ENCODE measurements around the gene TTC21A. TPM values are rescaled to one million over a fixed set of nuclear protein-coding genes. Genes with fewer than 3 reads are reported as not detected.

The TTC21A gene
- total RNA-seq, 4 donors from 2014 or later = 1.7 to 8.6 (median 3.9) TPM

DNA sequence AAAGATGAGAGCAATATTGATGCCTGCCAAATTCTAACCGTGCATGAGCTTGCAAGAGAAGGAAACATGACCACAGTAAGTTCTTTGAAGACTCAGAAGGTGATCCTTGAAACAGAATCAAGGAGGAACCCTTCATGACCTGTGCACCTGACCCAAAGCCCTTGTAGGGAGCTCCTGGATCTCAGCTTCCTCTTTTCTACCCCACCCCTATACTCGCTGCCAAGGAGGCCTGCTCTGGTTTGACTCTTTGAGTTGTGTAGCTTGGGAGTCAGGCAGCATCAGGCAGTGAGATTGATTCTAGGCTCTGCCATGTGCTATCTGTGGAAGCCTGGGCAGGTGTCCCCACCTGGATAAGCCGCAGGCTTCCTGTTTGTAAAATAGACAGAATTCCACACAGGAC is 10.6 kb downstream of the TTC21A start:
- Histone ChIP-seq H3K27ac (replicated peaks in 1 of 4) (no peak overlapping the region), H3K4me3 (no peak overlapping the region), H3K36me3 (peaks cover 4 to 50% (median 9%) of the 10 kb centered on the region in 4 donors), H3K27me3 (no peaks in the 10 kb centered on the region), H3K9me3 (no peaks in the 10 kb centered on the region), H3K4me1 (no peaks in the 10 kb centered on the region)
- TF ChIP-seq, protein P1, sequence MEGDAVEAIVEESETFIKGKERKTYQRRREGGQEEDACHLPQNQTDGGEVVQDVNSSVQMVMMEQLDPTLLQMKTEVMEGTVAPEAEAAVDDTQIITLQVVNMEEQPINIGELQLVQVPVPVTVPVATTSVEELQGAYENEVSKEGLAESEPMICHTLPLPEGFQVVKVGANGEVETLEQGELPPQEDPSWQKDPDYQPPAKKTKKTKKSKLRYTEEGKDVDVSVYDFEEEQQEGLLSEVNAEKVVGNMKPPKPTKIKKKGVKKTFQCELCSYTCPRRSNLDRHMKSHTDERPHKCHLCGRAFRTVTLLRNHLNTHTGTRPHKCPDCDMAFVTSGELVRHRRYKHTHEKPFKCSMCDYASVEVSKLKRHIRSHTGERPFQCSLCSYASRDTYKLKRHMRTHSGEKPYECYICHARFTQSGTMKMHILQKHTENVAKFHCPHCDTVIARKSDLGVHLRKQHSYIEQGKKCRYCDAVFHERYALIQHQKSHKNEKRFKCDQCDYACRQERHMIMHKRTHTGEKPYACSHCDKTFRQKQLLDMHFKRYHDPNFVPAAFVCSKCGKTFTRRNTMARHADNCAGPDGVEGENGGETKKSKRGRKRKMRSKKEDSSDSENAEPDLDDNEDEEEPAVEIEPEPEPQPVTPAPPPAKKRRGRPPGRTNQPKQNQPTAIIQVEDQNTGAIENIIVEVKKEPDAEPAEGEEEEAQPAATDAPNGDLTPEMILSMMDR (IDR thresholded peaks at IDR 0.05) = no peak
- no peak for TF ChIP-seq POLR2A (IDR thresholded peaks at IDR 0.05; ENCODE audit: low read depth)
- no peak for TF ChIP-seq EP300 (IDR thresholded peaks at IDR 0.05)
- TF ChIP-seq POLR2AphosphoS5 (IDR thresholded peaks at IDR 0.05) = no peak
- DNase-seq (ENCODE audit: extremely low spot score) = no peak
- WGBS = 86% methylated on average over 3 of the region's 3 CpGs
- intact Hi-C loops (cut with DNase I) = no loop called here

DNA sequence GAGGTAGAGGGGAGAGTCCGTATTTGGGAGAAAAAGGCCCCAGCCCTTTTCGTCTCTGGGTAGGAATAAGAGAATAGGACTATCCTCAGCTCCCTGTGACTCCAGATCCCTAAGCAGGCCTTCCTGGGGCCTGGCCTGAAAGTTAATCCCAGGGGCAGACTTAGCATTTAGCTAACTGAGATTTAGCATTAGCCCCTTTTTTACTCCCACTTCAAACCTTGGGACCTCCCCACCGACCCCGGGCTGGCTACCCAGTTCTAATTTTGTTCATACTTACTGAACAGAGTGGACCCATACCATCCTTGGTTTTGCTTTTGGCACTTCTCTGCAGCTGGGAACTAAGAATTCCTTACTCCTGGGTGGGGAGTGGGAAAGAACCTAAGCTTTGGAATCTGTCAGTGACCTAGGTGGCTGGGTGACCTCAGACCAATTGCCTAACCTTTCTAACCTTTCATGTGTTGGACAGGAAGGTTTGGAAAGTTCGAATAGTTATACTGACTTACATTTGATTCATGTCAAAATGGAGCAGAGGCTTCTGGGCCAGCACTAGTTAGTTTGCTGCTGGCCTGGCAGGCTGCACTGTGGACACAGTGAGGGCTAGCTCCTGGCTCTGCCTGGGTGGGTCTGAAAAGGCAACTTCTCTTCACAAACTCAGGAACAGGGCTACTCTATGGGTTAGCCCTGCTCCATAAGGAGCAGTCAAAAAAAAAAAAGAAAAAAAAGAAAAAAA is 11.6 kb downstream of the TTC21A start:
- H3K4me3 ChIP-seq = no peak overlapping the region
- H3K27me3 ChIP-seq = no peaks in the 10 kb centered on the region
- H3K27ac ChIP-seq (replicated peaks in 1 of 4) = no peak overlapping the region
- WGBS = 72% methylated on average over 5 of the region's 5 CpGs
- H3K36me3 ChIP-seq = peaks cover 4 to 47% (median 9%) of the 10 kb centered on the region in 4 donors
- H3K9me3 ChIP-seq = no peaks in the 10 kb centered on the region
- TF ChIP-seq EP300 (IDR thresholded peaks at IDR 0.05) = no peak
- TF ChIP-seq, protein P1 (IDR thresholded peaks at IDR 0.05) = no peak
- no peak for TF ChIP-seq POLR2AphosphoS5 (IDR thresholded peaks at IDR 0.05)
- no peak for TF ChIP-seq POLR2A (IDR thresholded peaks at IDR 0.05; ENCODE audit: low read depth)
- intact Hi-C loops (cut with DNase I) = no loop called here
- H3K4me1 ChIP-seq = no peaks in the 10 kb centered on the region
- DNase-seq (ENCODE audit: extremely low spot score) = no peak

DNA sequence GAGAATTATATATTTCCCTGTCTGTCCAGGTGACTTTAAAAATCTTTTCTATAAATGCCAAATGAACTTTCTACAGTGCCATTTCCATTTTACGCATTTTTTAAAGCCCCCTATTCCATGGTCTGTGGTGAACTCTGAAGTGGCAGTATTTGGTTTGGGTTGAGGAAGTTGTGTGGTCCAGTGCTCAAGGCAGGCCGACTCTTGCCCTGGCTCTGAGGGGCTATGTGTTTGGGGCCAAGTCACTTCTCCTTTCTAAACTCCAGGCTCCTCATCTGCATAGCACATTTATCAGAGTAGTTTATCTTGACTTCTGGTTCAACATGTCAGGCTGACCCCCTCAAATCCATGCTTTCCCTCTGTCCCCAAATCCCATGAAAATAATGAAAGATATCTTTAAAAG is 14.1 kb downstream of the TTC21A start:
- Histone ChIP-seq H3K4me3 (no peak overlapping the region), H3K27ac (replicated peaks in 1 of 4) (no peak overlapping the region), H3K27me3 (no peaks in the 10 kb centered on the region), H3K9me3 (no peaks in the 10 kb centered on the region), H3K36me3 (peaks cover 4 to 43% (median 9%) of the 10 kb centered on the region in 4 donors), H3K4me1 (peaks cover 3 to 13% (median 8%) of the 10 kb centered on the region in 4 donors)
- no peak for TF ChIP-seq EP300 (IDR thresholded peaks at IDR 0.05)
- no peak for TF ChIP-seq POLR2A (IDR thresholded peaks at IDR 0.05; ENCODE audit: low read depth)
- TF ChIP-seq POLR2AphosphoS5 (IDR thresholded peaks at IDR 0.05) = no peak
- TF ChIP-seq, protein P1 (IDR thresholded peaks at IDR 0.05) = no peak
- intact Hi-C loops (cut with DNase I) = no loop called here
- WGBS = 88% methylated on average over 2 of the region's 2 CpGs
- DNase-seq (ENCODE audit: extremely low spot score) = no peak

DNA sequence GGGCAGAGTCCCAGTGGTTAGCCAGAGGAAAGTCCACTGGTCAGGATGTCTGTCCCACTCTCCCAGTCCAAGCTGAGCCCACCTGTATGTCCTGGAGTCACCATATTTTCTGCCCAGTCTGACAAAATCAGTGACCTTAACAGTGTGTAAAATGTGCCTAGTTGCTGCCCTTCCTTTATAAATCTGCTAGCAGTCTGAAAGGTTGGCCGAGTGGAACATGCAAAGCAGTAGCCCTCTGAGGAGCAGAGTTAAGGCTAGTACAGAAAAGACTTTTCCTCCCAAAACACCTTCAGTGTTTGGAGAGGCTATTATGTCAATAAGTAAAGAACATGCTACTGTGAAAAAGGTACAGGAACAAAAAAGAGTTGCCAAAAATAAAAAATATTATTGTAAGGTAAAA is 15.3 kb downstream of the TTC21A start:
- Histone ChIP-seq H3K27me3 (no peaks in the 10 kb centered on the region), H3K27ac (replicated peaks in 1 of 4) (no peak overlapping the region), H3K4me1 (peaks cover 3 to 16% (median 11%) of the 10 kb centered on the region in 4 donors), H3K4me3 (no peak overlapping the region), H3K36me3 (peaks cover 4 to 34% (median 9%) of the 10 kb centered on the region in 4 donors), H3K9me3 (no peaks in the 10 kb centered on the region)
- TF ChIP-seq, protein P1 (IDR thresholded peaks at IDR 0.05) = no peak
- TF ChIP-seq POLR2A (IDR thresholded peaks at IDR 0.05; ENCODE audit: low read depth) (no peak), POLR2AphosphoS5 (IDR thresholded peaks at IDR 0.05) (no peak), EP300 (IDR thresholded peaks at IDR 0.05) (no peak)
- 83% methylated on average over 1 of the region's 1 CpG for WGBS
- intact Hi-C loops (cut with DNase I) = no loop called here
- no peak for DNase-seq (ENCODE audit: extremely low spot score)
